ENCODE measurements around the gene NR2C2.
"Not testable (repeated sequence)": the region's sequence is repeated elsewhere in the genome, so short reads cannot be mapped to it uniquely, and the experiment has no call there.

Gene NR2C2

GRCh38 chr3:14997941-14998340 is 50.6 kb downstream of the NR2C2 start:
- H3K9ac ChIP-seq (ENCODE audit: low read depth, low read length) = no peak overlapping the region
- ATAC-seq (ENCODE audit: insufficient read depth, low read depth) (no peak), DNase-seq (no peak)
- no peaks in the 10 kb centered on the region for H3K9me3 ChIP-seq (ENCODE audit: insufficient read depth, low read length, severe bottlenecking)
- peaks cover 87% of the 10 kb centered on the region for H3K79me2 ChIP-seq (ENCODE audit: insufficient read depth, low read length)
- no peaks in the 10 kb centered on the region for H3K4me1 ChIP-seq (ENCODE audit: insufficient read depth, low read length)
- peaks cover 29% of the 10 kb centered on the region; the same call in 1 of the 2 replicates for H4K20me1 ChIP-seq (ENCODE audit: insufficient read depth, low read length)
- TF ChIP-seq EZH2 (IDR thresholded peaks at IDR 0.05; ENCODE audit: borderline replicate concordance, low read depth, low read length, severe bottlenecking) (no peak), CTCF (IDR thresholded peaks at IDR 0.05; ENCODE audit: borderline replicate concordance, extremely low read depth, low read length, poor library complexity, severe bottlenecking) (no peak)
- H3K27ac ChIP-seq (ENCODE audit: low read length) = no peak overlapping the region
- no peak overlapping the region for H3K4me2 ChIP-seq (ENCODE audit: insufficient read depth, low read length)
- H2AFZ ChIP-seq (ENCODE audit: low read depth, low read length) = no peak overlapping the region
- H3K4me3 ChIP-seq (ENCODE audit: low read depth in 1 of 2, low read length in 2 of 2) = no peak overlapping the region
- peaks cover 13% of the 10 kb centered on the region for H3K36me3 ChIP-seq (ENCODE audit: insufficient read depth, low read length)
- H3K27me3 ChIP-seq (ENCODE audit: insufficient read depth, low read length, poor library complexity) = no peaks in the 10 kb centered on the region

- Histone ChIP-seq H3K79me2 (ENCODE audit: insufficient read depth, low read length) (peaks cover 85% of the 10 kb centered on the region), H4K20me1 (ENCODE audit: insufficient read depth, low read length) (peaks cover 26% of the 10 kb centered on the region; the same call in 1 of the 2 replicates), H3K36me3 (ENCODE audit: insufficient read depth, low read length) (peaks cover 22% of the 10 kb centered on the region)
- not testable (repeated sequence) for H3K27me3 ChIP-seq (ENCODE audit: insufficient read depth, low read length, poor library complexity); H3K4me1 ChIP-seq (ENCODE audit: insufficient read depth, low read length); H3K4me3 ChIP-seq (ENCODE audit: low read depth in 1 of 2, low read length in 2 of 2); H3K9ac ChIP-seq (ENCODE audit: low read depth, low read length); H2AFZ ChIP-seq (ENCODE audit: low read depth, low read length); H3K9me3 ChIP-seq (ENCODE audit: insufficient read depth, low read length, severe bottlenecking); H3K27ac ChIP-seq (ENCODE audit: low read length); H3K4me2 ChIP-seq (ENCODE audit: insufficient read depth, low read length); DNase-seq
- ATAC-seq (ENCODE audit: insufficient read depth, low read depth) = peak; percentile 58; the same call in 1 of the 3 replicates
Observed at GRCh38 chr3:14999182-14999581, 51.8 kb downstream of the NR2C2 start.

GRCh38 chr3:15007681-15008141 is 60.3 kb downstream of the NR2C2 start:
- Histone ChIP-seq H3K4me2 (ENCODE audit: insufficient read depth, low read length) (no peak overlapping the region), H3K27me3 (ENCODE audit: insufficient read depth, low read length, poor library complexity) (no peaks in the 10 kb centered on the region), H4K20me1 (ENCODE audit: insufficient read depth, low read length) (peaks cover 7% of the 10 kb centered on the region; the same call in 1 of the 2 replicates), H3K4me1 (ENCODE audit: insufficient read depth, low read length) (no peaks in the 10 kb centered on the region), H3K4me3 (ENCODE audit: low read depth in 1 of 2, low read length in 2 of 2) (no peak overlapping the region), H3K79me2 (ENCODE audit: insufficient read depth, low read length) (peaks cover 25% of the 10 kb centered on the region), H3K9ac (ENCODE audit: low read depth, low read length) (no peak overlapping the region), H3K9me3 (ENCODE audit: insufficient read depth, low read length, severe bottlenecking) (no peaks in the 10 kb centered on the region), H2AFZ (ENCODE audit: low read depth, low read length) (no peak overlapping the region), H3K36me3 (ENCODE audit: insufficient read depth, low read length) (peaks cover 90% of the 10 kb centered on the region), H3K27ac (ENCODE audit: low read length) (no peak overlapping the region)
- TF ChIP-seq EZH2 (IDR thresholded peaks at IDR 0.05; ENCODE audit: borderline replicate concordance, low read depth, low read length, severe bottlenecking) (no peak), CTCF (IDR thresholded peaks at IDR 0.05; ENCODE audit: borderline replicate concordance, extremely low read depth, low read length, poor library complexity, severe bottlenecking) (no peak)
- DNase-seq (no peak), ATAC-seq (ENCODE audit: insufficient read depth, low read depth) (no peak)

- no peaks in the 10 kb centered on the region for H3K27me3 ChIP-seq (ENCODE audit: insufficient read depth, low read length, poor library complexity)
- no peak overlapping the region for H3K4me2 ChIP-seq (ENCODE audit: insufficient read depth, low read length)
- no peak overlapping the region for H3K4me3 ChIP-seq (ENCODE audit: low read depth in 1 of 2, low read length in 2 of 2)
- ATAC-seq (ENCODE audit: insufficient read depth, low read depth) = no peak
- no peak overlapping the region for H2AFZ ChIP-seq (ENCODE audit: low read depth, low read length)
- 0 out of 2 replicates have a peak, but pooled peaks cover 6% of the 10 kb centered on the region for H4K20me1 ChIP-seq (ENCODE audit: insufficient read depth, low read length)
- no peaks in the 10 kb centered on the region for H3K4me1 ChIP-seq (ENCODE audit: insufficient read depth, low read length)
- H3K27ac ChIP-seq (ENCODE audit: low read length) = no peak overlapping the region
- no peak for DNase-seq
- peaks cover 15% of the 10 kb centered on the region for H3K79me2 ChIP-seq (ENCODE audit: insufficient read depth, low read length)
- TF ChIP-seq CTCF (IDR thresholded peaks at IDR 0.05; ENCODE audit: borderline replicate concordance, extremely low read depth, low read length, poor library complexity, severe bottlenecking) (no peak), EZH2 (IDR thresholded peaks at IDR 0.05; ENCODE audit: borderline replicate concordance, low read depth, low read length, severe bottlenecking) (no peak)
- H3K36me3 ChIP-seq (ENCODE audit: insufficient read depth, low read length) = peaks cover 91% of the 10 kb centered on the region
- H3K9me3 ChIP-seq (ENCODE audit: insufficient read depth, low read length, severe bottlenecking) = no peaks in the 10 kb centered on the region
- H3K9ac ChIP-seq (ENCODE audit: low read depth, low read length) = no peak overlapping the region
Observed at GRCh38 chr3:15009167-15009566, 61.8 kb downstream of the NR2C2 start.
